Fibroblast of lung (primary cell): ENCODE results near the gene FBXO34. TPM values are rescaled to one million over a fixed set of nuclear protein-coding genes. Genes with fewer than 3 reads are reported as not detected.

ENCODE experiments used
- DNase-seq, 2 donors: peaks; one replicate each; pipeline versions ENCODE4 v3.0.0 to v3.0.0-alpha.2; 2010; ENCODE audit warnings: low read depth in 2 of 2
- H2AFZ ChIP-seq: 2 replicates; pipeline ENCODE4 v1.5.1; 2012; ENCODE audit warnings: low read length, control low read depth, inconsistent platforms
- H3K27ac ChIP-seq: 2 replicates; pipeline ENCODE4 v1.5.1; 2011; ENCODE audit warnings: low read length, control low read depth; ENCODE audit not compliant: insufficient read depth
- H3K27me3 ChIP-seq: 2 replicates; pipeline ENCODE4 v1.5.1; 2011; ENCODE audit warnings: mild to moderate bottlenecking, low read length; ENCODE audit not compliant: control insufficient read depth, insufficient read depth
- H3K36me3 ChIP-seq: 2 replicates; pipeline ENCODE4 v1.5.1; 2011; ENCODE audit warnings: low read length; ENCODE audit not compliant: control insufficient read depth, insufficient read depth
- H3K4me1 ChIP-seq: 2 replicates; pipeline ENCODE4 v1.5.1; 2011; ENCODE audit warnings: low read length; ENCODE audit not compliant: control insufficient read depth, insufficient read depth; ENCODE audit errors: extremely low read depth
- H3K4me2 ChIP-seq: 2 replicates; pipeline ENCODE4 v1.5.1; 2011; ENCODE audit warnings: low read length, control low read depth; ENCODE audit not compliant: insufficient read depth; ENCODE audit errors: extremely low read depth
- H3K4me3 ChIP-seq, 4 experiments: fragments of 200-600 bp in 1 of 4; sonication (generic) in 1 of 4; replicated peaks in 1 of 4; 2 replicates each; pipeline ENCODE4 v1.5.1; 2011 to 2016; ENCODE audit warnings: low read length in 4 of 4, low read depth in 3 of 4, mild to moderate bottlenecking in 3 of 4, control low read depth in 2 of 4, inconsistent platforms in 1 of 4, mixed read lengths in 1 of 4; ENCODE audit not compliant: insufficient read depth in 1 of 4; ENCODE audit errors: control extremely low read depth in 1 of 4
- H3K79me2 ChIP-seq: 2 replicates; pipeline ENCODE4 v1.5.1; 2012; ENCODE audit warnings: mild to moderate bottlenecking, low read length, inconsistent platforms; ENCODE audit not compliant: control insufficient read depth, insufficient read depth
- H3K9ac ChIP-seq: 2 replicates; pipeline ENCODE4 v1.5.1; 2011; ENCODE audit warnings: mild to moderate bottlenecking, low read length, control low read depth; ENCODE audit not compliant: insufficient read depth
- H3K9me3 ChIP-seq: 2 replicates; pipeline ENCODE4 v1.5.1; 2012; ENCODE audit warnings: low read depth, low read length; ENCODE audit not compliant: control insufficient read depth, insufficient read depth
- H4K20me1 ChIP-seq: 2 replicates; pipeline ENCODE4 v1.5.1; 2011; ENCODE audit warnings: low read length; ENCODE audit not compliant: control insufficient read depth, insufficient read depth; ENCODE audit errors: extremely low read depth
- EZH2 ChIP-seq: IDR thresholded peaks from 2 replicates; pipeline ENCODE4 v1.5.1; 2012; ENCODE audit warnings: low read length, control low read depth, mild to moderate bottlenecking; ENCODE audit errors: missing control alignments
- polyA plus RNA-seq, 2 donors: library from polyadenylated mRNA; depleted of rRNA in 1 of 2; stranded (reverse) in 1 of 2; unstranded in 1 of 2; fragments of >200 nt; gene quantifications; 2 replicates each; pipeline ENCODE4 v1.2.1, GENCODE V29; 2011 to 2012; ENCODE audit warnings: missing spikeins in 1 of 2
- total RNA-seq: library from RNA; depleted of rRNA; stranded (reverse); fragments of >200 nt; gene quantifications from 2 replicates; pipeline ENCODE4 v1.2.1, GENCODE V29; 2014
- TF ChIP-seq, protein P1 (sequence below), 2 donors: IDR thresholded peaks in 1 of 2; conservative IDR thresholded peaks in 1 of 2; 1 replicate in 1 of 2; 2 replicates in 1 of 2; pipeline ENCODE4 v1.5.1; 2011 to 2012; ENCODE audit warnings: low read length in 2 of 2, control low read depth in 1 of 2, inconsistent platforms in 1 of 2, low read depth in 1 of 2, mild to moderate bottlenecking in 1 of 2

Gene FBXO34
- total and polyA plus RNA-seq, 2 donors (not counting 1 experiment from before 2014, with no cell fraction given), result 20.8 to 29.1 TPM

DNA sequence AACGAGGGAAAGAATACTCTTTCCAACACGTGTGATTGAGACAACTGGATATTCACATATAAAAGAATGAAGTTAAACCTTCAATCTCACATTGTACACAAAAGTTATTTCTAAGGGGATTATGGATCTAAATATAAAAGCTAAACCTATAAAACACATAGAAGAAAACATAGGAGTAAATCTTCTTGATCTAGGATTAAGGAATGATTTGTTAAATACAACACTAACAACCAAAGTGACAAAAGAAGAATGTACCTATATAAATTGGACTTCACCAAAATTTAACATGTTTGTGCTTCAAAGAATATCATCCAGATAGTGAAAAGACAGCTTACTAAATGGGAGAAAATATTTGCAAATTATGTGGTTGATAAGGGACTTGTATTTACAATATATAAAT, 43.0 kb upstream of the FBXO34 start:
- no peak for DNase-seq
- no peak overlapping the region for H3K9ac ChIP-seq
- no peak overlapping the region for H3K4me3 ChIP-seq
- H3K4me2 ChIP-seq, result no peak overlapping the region
- TF ChIP-seq EZH2, result no peak
- TF ChIP-seq, protein P1, sequence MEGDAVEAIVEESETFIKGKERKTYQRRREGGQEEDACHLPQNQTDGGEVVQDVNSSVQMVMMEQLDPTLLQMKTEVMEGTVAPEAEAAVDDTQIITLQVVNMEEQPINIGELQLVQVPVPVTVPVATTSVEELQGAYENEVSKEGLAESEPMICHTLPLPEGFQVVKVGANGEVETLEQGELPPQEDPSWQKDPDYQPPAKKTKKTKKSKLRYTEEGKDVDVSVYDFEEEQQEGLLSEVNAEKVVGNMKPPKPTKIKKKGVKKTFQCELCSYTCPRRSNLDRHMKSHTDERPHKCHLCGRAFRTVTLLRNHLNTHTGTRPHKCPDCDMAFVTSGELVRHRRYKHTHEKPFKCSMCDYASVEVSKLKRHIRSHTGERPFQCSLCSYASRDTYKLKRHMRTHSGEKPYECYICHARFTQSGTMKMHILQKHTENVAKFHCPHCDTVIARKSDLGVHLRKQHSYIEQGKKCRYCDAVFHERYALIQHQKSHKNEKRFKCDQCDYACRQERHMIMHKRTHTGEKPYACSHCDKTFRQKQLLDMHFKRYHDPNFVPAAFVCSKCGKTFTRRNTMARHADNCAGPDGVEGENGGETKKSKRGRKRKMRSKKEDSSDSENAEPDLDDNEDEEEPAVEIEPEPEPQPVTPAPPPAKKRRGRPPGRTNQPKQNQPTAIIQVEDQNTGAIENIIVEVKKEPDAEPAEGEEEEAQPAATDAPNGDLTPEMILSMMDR (conservative IDR thresholded peaks at IDR 0.05 in 1 of 2, IDR thresholded peaks at IDR 0.05 in 1 of 2; ENCODE audit: low read depth in 1 of 2, low read length in 2 of 2), result no peak
- no peak overlapping the region for H2AFZ ChIP-seq
- H3K27ac ChIP-seq, result no peak overlapping the region
- H4K20me1 ChIP-seq, result no peaks in the 10 kb centered on the region
- no peaks in the 10 kb centered on the region for H3K9me3 ChIP-seq
- peaks cover 14% of the 10 kb centered on the region for H3K27me3 ChIP-seq
- no peaks in the 10 kb centered on the region for H3K4me1 ChIP-seq
- no peaks in the 10 kb centered on the region for H3K79me2 ChIP-seq
- no peaks in the 10 kb centered on the region for H3K36me3 ChIP-seq

DNA sequence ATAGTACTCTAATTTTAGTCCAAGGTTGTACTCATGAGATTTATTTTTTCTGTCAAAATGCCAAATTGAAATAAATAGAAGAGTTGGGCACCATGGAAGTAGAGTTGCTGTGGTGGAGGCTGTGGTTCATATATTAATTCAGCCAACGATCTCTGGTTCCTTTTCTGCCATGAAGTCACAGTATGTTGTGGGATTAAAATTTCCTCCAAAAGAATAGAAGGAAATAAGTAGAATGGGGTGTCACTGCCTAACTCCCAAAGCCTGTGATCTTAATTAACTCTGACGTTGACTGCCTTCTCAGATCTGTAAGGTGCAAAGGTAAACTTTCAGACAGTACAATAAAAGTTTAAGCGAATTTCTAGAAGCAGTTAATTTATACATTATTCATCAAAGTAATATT, 37.6 kb upstream of the FBXO34 start:
- Histone ChIP-seq H3K4me2 (no peak overlapping the region), H3K36me3 (no peaks in the 10 kb centered on the region), H3K9me3 (no peaks in the 10 kb centered on the region), H3K4me1 (no peaks in the 10 kb centered on the region), H2AFZ (no peak overlapping the region), H3K79me2 (no peaks in the 10 kb centered on the region), H3K27me3 (peaks cover 16% of the 10 kb centered on the region), H3K9ac (no peak overlapping the region), H3K27ac (no peak overlapping the region), H3K4me3 (no peak overlapping the region), H4K20me1 (no peaks in the 10 kb centered on the region)
- DNase-seq, result no peak
- TF ChIP-seq, protein P1 (conservative IDR thresholded peaks at IDR 0.05 in 1 of 2, IDR thresholded peaks at IDR 0.05 in 1 of 2; ENCODE audit: low read depth in 1 of 2, low read length in 2 of 2), result no peak
- no peak for TF ChIP-seq EZH2

DNA sequence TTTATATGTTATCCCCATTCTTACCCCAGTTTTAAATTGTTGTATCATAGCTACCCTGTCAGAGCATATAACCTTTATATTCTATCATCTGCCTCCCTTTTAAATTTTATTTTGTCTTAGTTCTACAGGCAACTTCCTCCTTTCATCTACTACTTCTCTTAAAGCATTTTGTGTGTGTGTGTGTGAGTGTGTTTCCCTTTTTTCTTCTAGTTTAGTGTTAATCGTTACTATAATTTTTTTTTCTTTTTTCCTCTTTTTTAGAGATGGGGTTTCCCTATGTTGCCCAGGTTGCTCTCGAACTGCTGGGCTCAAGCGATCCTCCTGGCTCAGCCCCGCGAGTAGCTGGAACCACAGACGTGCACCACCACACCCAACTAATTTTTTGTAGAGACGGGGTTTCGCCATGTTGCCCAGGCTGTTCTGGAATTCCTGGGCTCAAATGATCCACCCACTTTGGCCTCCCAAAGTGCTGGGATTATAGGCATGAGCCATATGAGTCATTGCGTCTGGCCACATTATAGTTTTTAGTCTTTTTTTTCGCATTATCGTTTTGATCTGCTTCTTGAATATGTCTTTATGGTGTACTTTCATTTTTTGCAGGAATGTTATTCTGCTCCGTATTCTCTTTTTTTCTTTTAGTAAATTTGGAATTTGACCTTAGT, 33.1 kb upstream of the FBXO34 start:
- no peak for TF ChIP-seq EZH2
- TF ChIP-seq, protein P1 (conservative IDR thresholded peaks at IDR 0.05 in 1 of 2, IDR thresholded peaks at IDR 0.05 in 1 of 2; ENCODE audit: low read depth in 1 of 2, low read length in 2 of 2), result no peak
- no peaks in the 10 kb centered on the region for H3K4me1 ChIP-seq
- no peak overlapping the region for H3K9ac ChIP-seq
- H3K79me2 ChIP-seq, result no peaks in the 10 kb centered on the region
- no peak overlapping the region for H3K4me2 ChIP-seq
- no peak overlapping the region for H3K4me3 ChIP-seq
- H3K36me3 ChIP-seq, result no peaks in the 10 kb centered on the region
- H4K20me1 ChIP-seq, result no peaks in the 10 kb centered on the region
- no peaks in the 10 kb centered on the region for H3K9me3 ChIP-seq
- no peak overlapping the region for H3K27ac ChIP-seq
- peaks cover 2% of the 10 kb centered on the region for H3K27me3 ChIP-seq
- no peak for DNase-seq
- no peak overlapping the region for H2AFZ ChIP-seq
